BJ (cell line): Measurements from ENCODE around the gene NT5C1B. TPM values are rescaled to one million over a fixed set of nuclear protein-coding genes. Genes with fewer than 3 reads are reported as not detected.
A peak's percentile ranks its signal among the peaks of the same experiment; 100 is the strongest.

Experiments
- CTCF ChIA-PET: fragments of 350-600 bp; formaldehyde crosslinking; extraction: SDS; loops from one replicate; lab custom pipeline; 2021; ENCODE audit warnings: antibody characterized with exemption, inconsistent platforms; lab: Yijun Ruan, JAX
- POLR2A ChIA-PET: fragments of 300-600 bp; sonication (Branson Sonifier 250); formaldehyde crosslinking; extraction: SDS; loops from one replicate; lab custom pipeline; 2021; ENCODE audit warnings: antibody characterized with exemption; lab: Charles Lee
- DNase-seq: peaks from one replicate; pipeline ENCODE4 v3.0.0-alpha.2; 2011; ENCODE audit warnings: low read depth
- H3K27me3 ChIP-seq: 2 replicates; pipeline ENCODE4 v1.6.0; 2011; ENCODE audit warnings: low read length; ENCODE audit not compliant: control insufficient read depth, insufficient read depth
- H3K36me3 ChIP-seq: 2 replicates; pipeline ENCODE4 v1.5.1; 2011; ENCODE audit warnings: low read length; ENCODE audit not compliant: control insufficient read depth, insufficient read depth
- H3K4me3 ChIP-seq: 2 replicates; pipeline ENCODE4 v1.5.1; 2011; ENCODE audit warnings: low read depth, mild to moderate bottlenecking, control low read depth, low read length
- polyA plus RNA-seq: library from polyadenylated mRNA; depleted of rRNA; stranded (reverse); fragments of >200 nt; gene quantifications from 2 replicates; pipeline ENCODE4 v1.2.3, GENCODE V29; 2011; rRNA removed
- small RNA-seq: library from RNA; depleted of rRNA; stranded (forward); fragments of <200 nt; gene quantifications from one replicate; pipeline ENCODE3, GENCODE V24; 2012; ENCODE audit warnings: low replicate concordance, low read depth; ENCODE audit not compliant: insufficient read length
- TF ChIP-seq, protein P1 (sequence below): IDR thresholded peaks from 2 replicates; pipeline ENCODE4 v1.5.1; 2011; ENCODE audit warnings: low read depth, mild to moderate bottlenecking, control low read depth, inconsistent platforms, low read length, moderate library complexity; ENCODE audit not compliant: insufficient read depth

The NT5C1B gene
- polyA plus RNA-seq, 1 experiment: not detected

GRCh38 chr2:18517386-18517785, 72.0 kb downstream of the NT5C1B start:
- Histone ChIP-seq H3K27me3 (no peaks in the 10 kb centered on the region), H3K36me3 (no peaks in the 10 kb centered on the region), H3K4me3 (no peak overlapping the region)
- DNase-seq: no peak
- POLR2A ChIA-PET: interaction anchor here (0.5 kb wide), 1 partner anchor 203 kb away, joined by 3 read pairs; no protein-coding TSS in a partner anchor
- CTCF ChIA-PET: interaction anchor here (1.1 to 5.1 kb wide), 7 partner anchors 10 to 1346 kb away, joined by 3 to 48 read pairs (median 3); no protein-coding TSS in a partner anchor
- TF ChIP-seq, protein P1, sequence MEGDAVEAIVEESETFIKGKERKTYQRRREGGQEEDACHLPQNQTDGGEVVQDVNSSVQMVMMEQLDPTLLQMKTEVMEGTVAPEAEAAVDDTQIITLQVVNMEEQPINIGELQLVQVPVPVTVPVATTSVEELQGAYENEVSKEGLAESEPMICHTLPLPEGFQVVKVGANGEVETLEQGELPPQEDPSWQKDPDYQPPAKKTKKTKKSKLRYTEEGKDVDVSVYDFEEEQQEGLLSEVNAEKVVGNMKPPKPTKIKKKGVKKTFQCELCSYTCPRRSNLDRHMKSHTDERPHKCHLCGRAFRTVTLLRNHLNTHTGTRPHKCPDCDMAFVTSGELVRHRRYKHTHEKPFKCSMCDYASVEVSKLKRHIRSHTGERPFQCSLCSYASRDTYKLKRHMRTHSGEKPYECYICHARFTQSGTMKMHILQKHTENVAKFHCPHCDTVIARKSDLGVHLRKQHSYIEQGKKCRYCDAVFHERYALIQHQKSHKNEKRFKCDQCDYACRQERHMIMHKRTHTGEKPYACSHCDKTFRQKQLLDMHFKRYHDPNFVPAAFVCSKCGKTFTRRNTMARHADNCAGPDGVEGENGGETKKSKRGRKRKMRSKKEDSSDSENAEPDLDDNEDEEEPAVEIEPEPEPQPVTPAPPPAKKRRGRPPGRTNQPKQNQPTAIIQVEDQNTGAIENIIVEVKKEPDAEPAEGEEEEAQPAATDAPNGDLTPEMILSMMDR: no peak

DNA sequence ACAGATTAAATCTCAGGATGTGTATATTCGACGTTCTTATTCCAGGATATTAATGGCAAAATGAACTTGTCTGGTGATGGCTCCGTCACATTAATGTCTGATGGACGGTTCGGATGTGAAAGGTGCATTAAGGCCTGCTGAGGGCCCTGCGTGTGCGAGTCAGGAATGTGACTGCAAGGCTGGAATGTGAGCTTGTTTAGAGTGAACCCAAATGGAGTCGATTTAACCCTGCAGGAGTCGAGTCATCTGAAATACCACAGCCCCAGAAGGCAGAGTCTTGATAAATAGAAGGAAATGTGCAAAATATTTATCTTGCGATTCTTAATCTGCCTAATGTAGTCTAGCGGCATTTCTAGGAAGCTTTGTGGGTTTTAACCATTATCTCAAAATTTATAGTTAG, 73.3 kb downstream of the NT5C1B start:
- POLR2A ChIA-PET: interaction anchor here (0.6 kb wide), 1 partner anchor 79 kb away, joined by 3 read pairs; no protein-coding TSS in a partner anchor
- peak; percentile 43 for DNase-seq
- Histone ChIP-seq H3K36me3 (no peaks in the 10 kb centered on the region), H3K4me3 (no peak overlapping the region), H3K27me3 (no peaks in the 10 kb centered on the region)
- TF ChIP-seq, protein P1: no peak
- CTCF ChIA-PET: interaction anchor here (0.7 to 3.0 kb wide), 6 partner anchors 73 to 1347 kb away, joined by 3 to 10 read pairs (median 3); no protein-coding TSS in a partner anchor

GRCh38 chr2:18514526-18515461, 74.6 kb downstream of the NT5C1B start:
- ChIA-PET CTCF (interaction anchor here (1.1 kb wide), 1 partner anchor 128 kb away, joined by 3 read pairs; no protein-coding TSS in a partner anchor), POLR2A (interaction anchor here (0.7 kb wide), 1 partner anchor 149 kb away, joined by 5 read pairs; no protein-coding TSS in a partner anchor)
- TF ChIP-seq, protein P1: no peak
- H3K27me3 ChIP-seq: no peaks in the 10 kb centered on the region
- no peaks in the 10 kb centered on the region for H3K36me3 ChIP-seq
- no peak for DNase-seq
- no peak overlapping the region for H3K4me3 ChIP-seq

Small RNAs within 50 kb of the gene (small RNA-seq; reads per million reads assigned to genes)
- gene RNU6-1215P: not detected

Other genes with a start within 250 kb of the NT5C1B start
- 13.1 and 21.9 TPM in 2 replicates for gene RDH14, start 28.9 kb downstream of the NT5C1B start, polyA plus RNA-seq